Effector CD8-positive, alpha-beta T cell (primary cell): ENCODE results near the gene KIR3DL3.
"Not testable (repeated sequence)": the region's sequence is repeated elsewhere in the genome, so short reads cannot be mapped to it uniquely, and the experiment has no call there.

Experiments
- DNase-seq: peaks from one replicate; lab custom pipeline; 2025; lab: John Stamatoyannopoulos, UW

Gene KIR3DL3

GRCh38 chr19:54731191-54731590, 6.9 kb downstream of the KIR3DL3 start:
- DNase-seq = no peak

- not testable (repeated sequence) for DNase-seq
These were observed 14.1 kb downstream of the KIR3DL3 start, which contains the start of gene KIR2DL3 for GRCh38 chr19:54738306-54738705. Gene KIR2DL3 (plus strand): TSS chr19:54738513. CDS start chr19:54738546, 33 bp downstream.

GRCh38 chr19:54738715-54739114, 14.5 kb downstream of the KIR3DL3 start:
- no peak for DNase-seq

- no peak for DNase-seq
These were observed 15.6 kb downstream of the KIR3DL3 start for GRCh38 chr19:54739587-54740497.

- not testable (repeated sequence) for DNase-seq
These were observed 17.7 kb downstream of the KIR3DL3 start for GRCh38 chr19:54741950-54742349.

GRCh38 chr19:54744080-54744479, 19.8 kb downstream of the KIR3DL3 start:
- not testable (repeated sequence) for DNase-seq

- not testable (repeated sequence) for DNase-seq
These were observed 23.5 kb downstream of the KIR3DL3 start for GRCh38 chr19:54747614-54748322.

- DNase-seq = not testable (repeated sequence)
These were observed 26.0 kb downstream of the KIR3DL3 start for GRCh38 chr19:54750276-54750675.

- not testable (repeated sequence) for DNase-seq
These were observed 32.2 kb downstream of the KIR3DL3 start for GRCh38 chr19:54756204-54757110.

- not testable (repeated sequence) for DNase-seq
These were observed 34.3 kb downstream of the KIR3DL3 start for GRCh38 chr19:54758577-54758976.

GRCh38 chr19:54764219-54764618, 40.0 kb downstream of the KIR3DL3 start:
- not testable (repeated sequence) for DNase-seq

GRCh38 chr19:54766464-54766863, 42.2 kb downstream of the KIR3DL3 start:
- DNase-seq = not testable (repeated sequence)

GRCh38 chr19:54769646-54770045, 45.4 kb downstream of the KIR3DL3 start, which contains the start of gene KIR2DL1:
Gene KIR2DL1 (plus strand): TSS chr19:54769793. CDS start chr19:54769851, 58 bp downstream.
- DNase-seq = not testable (repeated sequence)

- not testable (repeated sequence) for DNase-seq
These were observed 46.3 kb downstream of the KIR3DL3 start for GRCh38 chr19:54770511-54770910.

- not testable (repeated sequence) for DNase-seq
These were observed 47.0 kb downstream of the KIR3DL3 start for GRCh38 chr19:54771018-54771960.

GRCh38 chr19:54772666-54773065, 48.4 kb downstream of the KIR3DL3 start:
- not testable (repeated sequence) for DNase-seq

- not testable (repeated sequence) for DNase-seq
These were observed 51.0 kb downstream of the KIR3DL3 start for GRCh38 chr19:54775095-54775815.

- DNase-seq = not testable (repeated sequence)
These were observed 51.6 kb downstream of the KIR3DL3 start for GRCh38 chr19:54775830-54776229.

GRCh38 chr19:54777851-54778250, 53.6 kb downstream of the KIR3DL3 start:
- not testable (repeated sequence) for DNase-seq
